ENCODE data around the gene GRID1. TPM values are rescaled to one million over a fixed set of nuclear protein-coding genes. Genes with fewer than 3 reads are reported as not detected.

GRID1 gene
- total RNA-seq, 3 donors from 2014 or later: 2.3 to 8.5 (median 5.9) TPM

GRCh38 chr10:85666102-85666501 lies 700.5 kb downstream of the GRID1 start:
- Histone ChIP-seq H3K4me1 (no peaks in the 10 kb centered on the region), H3K27ac (no peak overlapping the region), H3K4me3 (no peak overlapping the region), H3K36me3 (no peaks in the 10 kb centered on the region), H3K27me3 (no peaks in the 10 kb centered on the region), H3K9me3 (no peaks in the 10 kb centered on the region)
- no peak for TF ChIP-seq CTCF (IDR thresholded peaks at IDR 0.05)
- TF ChIP-seq POLR2AphosphoS5 (IDR thresholded peaks at IDR 0.05): no peak
- no peak for TF ChIP-seq POLR2A (IDR thresholded peaks at IDR 0.05)
- intact Hi-C loops (cut with DNase I; ENCODE audit: low total_unique reads): no loop called here
- no peak for DNase-seq (ENCODE audit: low spot score in 2 of 2)

GRCh38 chr10:85665681-85666080 lies 700.9 kb downstream of the GRID1 start:
- DNase-seq (ENCODE audit: low spot score in 2 of 2): no peak

GRCh38 chr10:85665078-85665477 lies 701.5 kb downstream of the GRID1 start:
- intact Hi-C loops (cut with DNase I; ENCODE audit: low total_unique reads): no loop called here
- H3K36me3 ChIP-seq: no peaks in the 10 kb centered on the region

More at GRCh38 chr10:85665681-85666080, 700.9 kb downstream of the GRID1 start:
- TF ChIP-seq POLR2A (IDR thresholded peaks at IDR 0.05) (no peak), CTCF (IDR thresholded peaks at IDR 0.05) (no peak), POLR2AphosphoS5 (IDR thresholded peaks at IDR 0.05) (no peak)
- Histone ChIP-seq H3K27ac (no peak overlapping the region), H3K36me3 (no peaks in the 10 kb centered on the region), H3K9me3 (no peaks in the 10 kb centered on the region), H3K4me3 (no peak overlapping the region), H3K27me3 (no peaks in the 10 kb centered on the region), H3K4me1 (no peaks in the 10 kb centered on the region)
- intact Hi-C loops (cut with DNase I; ENCODE audit: low total_unique reads): no loop called here

GRCh38 chr10:85661123-85661522 lies 705.5 kb downstream of the GRID1 start:
- Histone ChIP-seq H3K27ac (no peak overlapping the region), H3K4me1 (no peaks in the 10 kb centered on the region), H3K9me3 (no peaks in the 10 kb centered on the region), H3K36me3 (no peaks in the 10 kb centered on the region), H3K4me3 (no peak overlapping the region), H3K27me3 (no peaks in the 10 kb centered on the region)
- intact Hi-C loops (cut with DNase I; ENCODE audit: low total_unique reads): no loop called here
- TF ChIP-seq POLR2AphosphoS5 (IDR thresholded peaks at IDR 0.05) (no peak), POLR2A (IDR thresholded peaks at IDR 0.05) (no peak), CTCF (IDR thresholded peaks at IDR 0.05) (no peak)
- no peak for DNase-seq (ENCODE audit: low spot score in 2 of 2)

More at GRCh38 chr10:85665078-85665477, 701.5 kb downstream of the GRID1 start:
- DNase-seq (ENCODE audit: low spot score in 2 of 2): no peak
- Histone ChIP-seq H3K27me3 (no peaks in the 10 kb centered on the region), H3K27ac (no peak overlapping the region), H3K4me3 (no peak overlapping the region), H3K4me1 (no peaks in the 10 kb centered on the region), H3K9me3 (no peaks in the 10 kb centered on the region)
- TF ChIP-seq POLR2AphosphoS5 (IDR thresholded peaks at IDR 0.05): no peak
- no peak for TF ChIP-seq CTCF (IDR thresholded peaks at IDR 0.05)
- TF ChIP-seq POLR2A (IDR thresholded peaks at IDR 0.05): no peak

- Histone ChIP-seq H3K9me3 (no peaks in the 10 kb centered on the region), H3K4me1 (no peaks in the 10 kb centered on the region), H3K36me3 (no peaks in the 10 kb centered on the region), H3K27me3 (no peaks in the 10 kb centered on the region), H3K27ac (no peak overlapping the region), H3K4me3 (no peak overlapping the region)
- intact Hi-C loops (cut with DNase I; ENCODE audit: low total_unique reads): no loop called here
- DNase-seq (ENCODE audit: low spot score in 2 of 2): no peak
- TF ChIP-seq CTCF (IDR thresholded peaks at IDR 0.05): no peak
- no peak for TF ChIP-seq POLR2AphosphoS5 (IDR thresholded peaks at IDR 0.05)
- no peak for TF ChIP-seq POLR2A (IDR thresholded peaks at IDR 0.05)
Observed at GRCh38 chr10:85659331-85659730, 707.3 kb downstream of the GRID1 start.

All from breast epithelium (tissue), 4 donors.